A549 (cell line): ENCODE results near the gene RNF175. TPM values are rescaled to one million over a fixed set of nuclear protein-coding genes. Genes with fewer than 3 reads are reported as not detected.

Experiments
- ATAC-seq, 2 experiments: fragments of 200-7000 bp in 1 of 2; fragments of >200 bp in 1 of 2; cut with Nextera tagmentation in 1 of 2; cut with Tn5 transposase in 1 of 2; 3 replicates each; pipeline versions ENCODE4 v1.8.0 to v1.9.1; 2018 to 2020; ENCODE audit warnings: mild to moderate bottlenecking in 1 of 2, moderate library complexity in 1 of 2
- CTCF ChIA-PET: fragments of 300-600 bp; sonication (Branson Sonifier 250); formaldehyde crosslinking; extraction: SDS; loops from one replicate; lab custom pipeline; 2021; ENCODE audit warnings: antibody characterized with exemption, inconsistent platforms; lab: Yijun Ruan, JAX
- POLR2A ChIA-PET: fragments of 350-600 bp; formaldehyde crosslinking; extraction: SDS; loops from one replicate; lab custom pipeline; 2021; ENCODE audit warnings: antibody characterized with exemption, inconsistent platforms; lab: Yijun Ruan, JAX
- DNase-seq, 2 experiments: peaks; one replicate each; pipeline versions ENCODE4 v3.0.0 to v3.0.0-alpha.2; 2011 to 2016; ENCODE audit warnings: low read depth in 1 of 2, low spot score in 1 of 2
- FAIRE-seq: peaks from 2 replicates; lab custom pipeline; 2011; peaks lifted over from hg19 to GRCh38; lab: Jason Lieb, UNC
- H3K27ac ChIP-seq, 2 experiments: fragments of >200 bp; sonication (Bioruptor Twin); formaldehyde crosslinking; 3 replicates each; pipeline ENCODE4 v1.5.1; 2016 to 2017
- H3K4me1 ChIP-seq: fragments of >200 bp; sonication (Bioruptor Twin); formaldehyde crosslinking; 3 replicates; pipeline ENCODE4 v1.6.1; 2016
- H3K4me2 ChIP-seq: fragments of >200 bp; sonication (Bioruptor Twin); formaldehyde crosslinking; 3 replicates; pipeline ENCODE4 v1.6.1; 2016
- H3K4me3 ChIP-seq: fragments of >200 bp; sonication (Bioruptor Twin); formaldehyde crosslinking; 3 replicates; pipeline ENCODE4 v1.5.1; 2016
- H3K9me3 ChIP-seq: fragments of >200 bp; sonication (Bioruptor Twin); formaldehyde crosslinking; 3 replicates; pipeline ENCODE4 v1.6.1; 2016
- CEBPB ChIP-seq, 2 experiments: fragments of >200 bp in 1 of 2; sonication (Bioruptor Twin) in 1 of 2; formaldehyde crosslinking in 1 of 2; IDR thresholded peaks; 2 replicates each; pipeline ENCODE4 v1.6.1; 2012 to 2016
- EP300 ChIP-seq, 2 experiments: fragments of >200 bp; sonication (Bioruptor Twin); formaldehyde crosslinking; IDR thresholded peaks; 2 replicates in 1 of 2; 3 replicates in 1 of 2; pipeline ENCODE4 v1.6.1; 2016 to 2017
- FOSL2 ChIP-seq, 2 experiments: fragments of 450-650 bp in 1 of 2; fragments of >200 bp in 1 of 2; sonication (Bioruptor Twin) in 1 of 2; formaldehyde crosslinking; IDR thresholded peaks; 2 replicates each; pipeline versions ENCODE4 v1.5.0 to v1.6.1; 2016 to 2020; ENCODE audit warnings: mild to moderate bottlenecking in 1 of 2, moderate library complexity in 1 of 2
- HOXB13 ChIP-seq: fragments of 250-450 bp; sonication (Bioruptor Pico); IDR thresholded peaks from 2 replicates; pipeline ENCODE4 v1.5.0; 2020; ENCODE audit warnings: low read depth, mild to moderate bottlenecking, moderate library complexity
- HOXB5 ChIP-seq: fragments of 250-450 bp; sonication (Bioruptor Pico); IDR thresholded peaks from 2 replicates; pipeline ENCODE4 v1.5.0; 2020; ENCODE audit warnings: mild to moderate bottlenecking, moderate library complexity
- JUNB ChIP-seq: fragments of >200 bp; sonication (Bioruptor Twin); formaldehyde crosslinking; IDR thresholded peaks from 2 replicates; pipeline ENCODE4 v1.6.1; 2016
- KDM5A ChIP-seq: fragments of 200-600 bp; sonication (generic); IDR thresholded peaks from 2 replicates; pipeline ENCODE4 v1.6.1; 2016; ENCODE audit warnings: antibody characterized with exemption, mild to moderate bottlenecking
- MAFK ChIP-seq: fragments of 450-650 bp; IDR thresholded peaks from 2 replicates; pipeline ENCODE4 v1.6.1; 2014; ENCODE audit not compliant: partially characterized antibody
- PHF8 ChIP-seq: fragments of 200-600 bp; sonication (generic); IDR thresholded peaks from 2 replicates; pipeline ENCODE4 v1.6.1; 2016; ENCODE audit warnings: low read depth, mild to moderate bottlenecking, antibody characterized with exemption, moderate library complexity, borderline replicate concordance
- POLR2AphosphoS2 ChIP-seq: conservative IDR thresholded peaks from 2 replicates; pipeline ENCODE4 v1.6.1; 2012; ENCODE audit warnings: low read length, improper control_type of control experiment, inconsistent platforms
- RNF2 ChIP-seq: fragments of 200-600 bp; sonication (generic); IDR thresholded peaks from 2 replicates; pipeline ENCODE4 v1.6.1; 2016; ENCODE audit warnings: low read depth, mild to moderate bottlenecking, antibody characterized with exemption, moderate library complexity, borderline replicate concordance
- SMC3 ChIP-seq: fragments of >200 bp; sonication (Bioruptor Twin); formaldehyde crosslinking; IDR thresholded peaks from 3 replicates; pipeline ENCODE4 v1.6.1; 2018; ENCODE audit warnings: inconsistent platforms
- SREBF2 ChIP-seq: fragments of 450-650 bp; IDR thresholded peaks from 2 replicates; pipeline ENCODE4 v1.6.1; 2014; ENCODE audit warnings: mild to moderate bottlenecking, moderate library complexity
- TFCP2L1 ChIP-seq: fragments of 250-450 bp; sonication (Bioruptor Pico); IDR thresholded peaks from 2 replicates; pipeline ENCODE4 v1.5.0; 2021; ENCODE audit warnings: mild to moderate bottlenecking
- TP53 ChIP-seq: fragments of 250-450 bp; sonication (Bioruptor Pico); IDR thresholded peaks from 2 replicates; pipeline ENCODE4 v1.5.0; 2021; ENCODE audit warnings: mild to moderate bottlenecking, moderate library complexity
- ZSCAN20 ChIP-seq: fragments of 250-450 bp; sonication (Bioruptor Pico); IDR thresholded peaks from 2 replicates; pipeline ENCODE4 v1.8.0; 2022; ENCODE audit warnings: mild to moderate bottlenecking, moderate library complexity
- WGBS: methylation state at CpG from one replicate; pipeline ENCODE4 v1.1.6; 2017; ENCODE audit errors: missing lambda C conversion rate; 5-methylcytosine and 5-hydroxymethylcytosine counted together
- polyA plus RNA-seq, 4 experiments: library from polyadenylated mRNA; depleted of rRNA in 3 of 4; stranded (reverse); fragments of >200 nt; fragmentation: RNase III in 1 of 4; extraction: RNeasy Plus Mini Kit Qiagen cat#74134 plus additional on column Dnase treatment in 1 of 4; gene quantifications; 2 replicates in 3 of 4; 3 replicates in 1 of 4; pipeline ENCODE4 v1.2.3, GENCODE V29; 2011 to 2017
- TF ChIP-seq, protein P1 (sequence below): fragments of 250-450 bp; sonication (Bioruptor Pico); IDR thresholded peaks from 2 replicates; pipeline ENCODE4 v1.5.0; 2021; ENCODE audit warnings: mild to moderate bottlenecking, moderate library complexity, borderline replicate concordance
- TF ChIP-seq, protein P2 (sequence below): fragments of >200 bp; sonication (Bioruptor Twin); formaldehyde crosslinking; IDR thresholded peaks from 2 replicates; pipeline ENCODE4 v1.6.1; 2016
- TF ChIP-seq, protein P3 (sequence below): fragments of >200 bp; sonication (Bioruptor Twin); formaldehyde crosslinking; IDR thresholded peaks from 3 replicates; pipeline ENCODE4 v1.6.1; 2016
- TF ChIP-seq, protein P4 (sequence below): fragments of 150-350 bp; IDR thresholded peaks from 2 replicates; pipeline ENCODE4 v1.6.1; 2014; ENCODE audit warnings: low read depth, mild to moderate bottlenecking, low read length
- TF ChIP-seq, protein P5 (sequence below): IDR thresholded peaks from 2 replicates; pipeline ENCODE4 v1.6.1; 2012

The RNF175 gene
- polyA plus RNA-seq, 2 of the 4 experiments (the other 2 are of a cell fraction), result not detected

DNA sequence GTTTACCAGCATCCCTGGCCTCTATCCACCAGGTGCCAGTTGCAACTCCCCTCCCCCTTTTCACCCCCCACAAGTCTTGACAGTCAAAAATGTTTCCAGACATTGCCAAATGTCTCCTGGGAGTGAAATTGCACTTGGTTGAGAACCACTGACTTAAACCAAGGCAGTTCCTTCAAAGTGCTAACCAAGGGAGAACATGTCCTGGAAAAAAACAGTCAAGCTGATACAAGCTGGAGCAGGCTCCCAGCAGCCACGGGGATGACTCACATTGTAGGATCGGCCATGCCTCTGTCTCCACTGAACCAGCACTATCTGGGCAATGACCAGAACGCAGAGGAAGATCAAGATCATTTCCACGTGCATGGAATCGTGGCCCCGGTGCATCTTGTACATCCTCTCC lies 11.4 kb downstream of the RNF175 start:
- DNase-seq (peak in 1 of 2 experiments; percentile 5), FAIRE-seq (no peak), ATAC-seq (peak; percentile 69 to 80; a peak in 5 of 6 replicates)
- CTCF ChIA-PET, result interaction anchor here (1.8 to 3.0 kb wide), 3 partner anchors 10 to 113 kb away, joined by 4 to 15 read pairs (median 9); no protein-coding TSS in a partner anchor
- Histone ChIP-seq H3K4me1 (no peaks in the 10 kb centered on the region), H3K4me3 (no peak overlapping the region), H3K4me2 (no peak overlapping the region), H3K9me3 (no peaks in the 10 kb centered on the region), H3K27ac (no peak overlapping the region)
- 5% methylated on average over 6 of the region's 6 CpGs for WGBS
- POLR2A ChIA-PET, result no interaction called here
- TF ChIP-seq POLR2AphosphoS2 (no peak), CEBPB (IDR thresholded peaks at IDR 0.05) (no peak), JUNB (no peak), TP53 (no peak), HOXB13 (CRISPR knock-in tag) (no peak), RNF2 (no peak), SMC3 (no peak), ZSCAN20 (CRISPR knock-in tag) (no peak), KDM5A (no peak), SREBF2 (no peak), PHF8 (no peak), MAFK (no peak), FOSL2 (IDR thresholded peaks at IDR 0.05) (no peak), FOSL2 (CRISPR knock-in tag; IDR thresholded peaks at IDR 0.05) (no peak), HOXB5 (CRISPR knock-in tag) (no peak)
- TF ChIP-seq, protein P1, sequence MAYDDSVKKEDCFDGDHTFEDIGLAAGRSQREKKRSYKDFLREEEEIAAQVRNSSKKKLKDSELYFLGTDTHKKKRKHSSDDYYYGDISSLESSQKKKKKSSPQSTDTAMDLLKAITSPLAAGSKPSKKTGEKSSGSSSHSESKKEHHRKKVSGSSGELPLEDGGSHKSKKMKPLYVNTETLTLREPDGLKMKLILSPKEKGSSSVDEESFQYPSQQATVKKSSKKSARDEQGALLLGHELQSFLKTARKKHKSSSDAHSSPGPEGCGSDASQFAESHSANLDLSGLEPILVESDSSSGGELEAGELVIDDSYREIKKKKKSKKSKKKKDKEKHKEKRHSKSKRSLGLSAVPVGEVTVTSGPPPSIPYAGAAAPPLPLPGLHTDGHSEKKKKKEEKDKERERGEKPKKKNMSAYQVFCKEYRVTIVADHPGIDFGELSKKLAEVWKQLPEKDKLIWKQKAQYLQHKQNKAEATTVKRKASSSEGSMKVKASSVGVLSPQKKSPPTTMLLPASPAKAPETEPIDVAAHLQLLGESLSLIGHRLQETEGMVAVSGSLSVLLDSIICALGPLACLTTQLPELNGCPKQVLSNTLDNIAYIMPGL (CRISPR knock-in tag), result no peak
- TF ChIP-seq, protein P2, sequence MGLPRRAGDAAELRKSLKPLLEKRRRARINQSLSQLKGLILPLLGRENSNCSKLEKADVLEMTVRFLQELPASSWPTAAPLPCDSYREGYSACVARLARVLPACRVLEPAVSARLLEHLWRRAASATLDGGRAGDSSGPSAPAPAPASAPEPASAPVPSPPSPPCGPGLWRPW, result no peak
- TF ChIP-seq, protein P3, sequence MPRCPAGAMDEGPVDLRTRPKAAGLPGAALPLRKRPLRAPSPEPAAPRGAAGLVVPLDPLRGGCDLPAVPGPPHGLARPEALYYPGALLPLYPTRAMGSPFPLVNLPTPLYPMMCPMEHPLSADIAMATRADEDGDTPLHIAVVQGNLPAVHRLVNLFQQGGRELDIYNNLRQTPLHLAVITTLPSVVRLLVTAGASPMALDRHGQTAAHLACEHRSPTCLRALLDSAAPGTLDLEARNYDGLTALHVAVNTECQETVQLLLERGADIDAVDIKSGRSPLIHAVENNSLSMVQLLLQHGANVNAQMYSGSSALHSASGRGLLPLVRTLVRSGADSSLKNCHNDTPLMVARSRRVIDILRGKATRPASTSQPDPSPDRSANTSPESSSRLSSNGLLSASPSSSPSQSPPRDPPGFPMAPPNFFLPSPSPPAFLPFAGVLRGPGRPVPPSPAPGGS, result no peak
- TF ChIP-seq, protein P4, sequence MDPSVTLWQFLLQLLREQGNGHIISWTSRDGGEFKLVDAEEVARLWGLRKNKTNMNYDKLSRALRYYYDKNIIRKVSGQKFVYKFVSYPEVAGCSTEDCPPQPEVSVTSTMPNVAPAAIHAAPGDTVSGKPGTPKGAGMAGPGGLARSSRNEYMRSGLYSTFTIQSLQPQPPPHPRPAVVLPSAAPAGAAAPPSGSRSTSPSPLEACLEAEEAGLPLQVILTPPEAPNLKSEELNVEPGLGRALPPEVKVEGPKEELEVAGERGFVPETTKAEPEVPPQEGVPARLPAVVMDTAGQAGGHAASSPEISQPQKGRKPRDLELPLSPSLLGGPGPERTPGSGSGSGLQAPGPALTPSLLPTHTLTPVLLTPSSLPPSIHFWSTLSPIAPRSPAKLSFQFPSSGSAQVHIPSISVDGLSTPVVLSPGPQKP, result no peak
- TF ChIP-seq, protein P5, sequence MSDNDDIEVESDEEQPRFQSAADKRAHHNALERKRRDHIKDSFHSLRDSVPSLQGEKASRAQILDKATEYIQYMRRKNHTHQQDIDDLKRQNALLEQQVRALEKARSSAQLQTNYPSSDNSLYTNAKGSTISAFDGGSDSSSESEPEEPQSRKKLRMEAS, result no peak

DNA sequence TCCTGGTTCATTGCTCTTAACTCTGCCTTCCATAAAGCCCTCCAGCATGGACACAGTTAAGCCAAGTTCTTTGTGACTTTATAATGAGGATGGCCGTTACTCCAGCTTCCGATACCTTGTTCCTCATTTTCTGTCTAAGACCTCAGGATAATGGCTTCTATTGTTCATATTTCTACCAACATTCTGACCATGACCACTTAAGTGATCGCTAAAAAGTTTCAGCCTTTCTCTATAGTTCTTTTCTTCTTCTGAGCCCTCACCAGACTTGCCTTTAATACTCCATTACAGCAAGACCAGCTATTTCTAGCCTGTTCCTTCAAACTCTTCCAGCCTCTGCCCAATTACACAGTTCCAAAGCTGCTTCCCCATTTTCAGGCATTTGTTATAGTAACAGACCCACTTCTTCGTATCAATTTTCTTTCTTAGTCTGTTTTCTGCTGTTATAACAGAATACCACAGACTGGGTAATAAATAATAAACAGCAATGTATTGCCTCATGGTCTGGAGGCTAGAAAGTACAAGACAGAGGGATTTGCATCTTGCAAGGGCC lies 12.3 kb downstream of the RNF175 start:
- no peak for DNase-seq
- Histone ChIP-seq H3K9me3 (no peaks in the 10 kb centered on the region), H3K4me2 (no peak overlapping the region), H3K4me1 (no peaks in the 10 kb centered on the region), H3K4me3 (no peak overlapping the region), H3K27ac (no peak overlapping the region)
- FAIRE-seq, result no peak
- POLR2A ChIA-PET, result no interaction called here
- 49% methylated on average over 4 of the region's 4 CpGs for WGBS
- no peak for TF ChIP-seq HOXB5 (CRISPR knock-in tag)
- TF ChIP-seq, all 56 proteins: peak for 0
- no peak for ATAC-seq
- CTCF ChIA-PET, result no interaction called here

DNA sequence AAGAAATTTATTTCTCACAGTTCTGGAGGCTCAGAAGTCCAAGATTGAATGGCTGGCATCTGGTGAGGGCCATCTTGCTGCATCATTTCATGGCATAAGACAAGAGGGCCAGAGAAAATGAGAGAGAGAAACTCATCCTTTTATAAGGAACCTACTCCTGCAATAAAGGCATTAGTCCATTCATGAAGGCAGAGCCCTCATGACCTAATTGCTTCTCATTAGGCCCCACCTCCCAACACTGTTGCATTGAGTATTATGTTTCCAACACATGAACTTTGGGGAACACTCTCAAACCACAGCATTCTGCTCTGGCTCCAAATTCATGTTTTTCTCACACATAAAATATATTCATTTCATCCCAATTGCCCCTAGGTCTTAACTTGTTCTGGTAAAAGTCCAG lies 14.2 kb downstream of the RNF175 start:
- H3K4me2 ChIP-seq, result no peak overlapping the region

More for the DNA sequence above, 14.2 kb downstream of the RNF175 start:
- DNase-seq, result no peak
- peaks cover 4% of the 10 kb centered on the region; the same call in 1 of the 3 replicates for H3K9me3 ChIP-seq
- no peak for FAIRE-seq
- no peaks in the 10 kb centered on the region for H3K4me1 ChIP-seq
- ChIA-PET POLR2A (no interaction called here), CTCF (no interaction called here)
- ATAC-seq, result no peak
- no peak overlapping the region for H3K4me3 ChIP-seq
- TF ChIP-seq TFCP2L1 (CRISPR knock-in tag), result no peak
- TF ChIP-seq ZSCAN20 (CRISPR knock-in tag), result no peak
- no peak for TF ChIP-seq JUNB
- TF ChIP-seq POLR2AphosphoS2, result no peak
- no peak for TF ChIP-seq EP300 (IDR thresholded peaks at IDR 0.05)
- no peak overlapping the region for H3K27ac ChIP-seq
